Measurements from ENCODE around the gene RGS9.

Gene RGS9

DNA sequence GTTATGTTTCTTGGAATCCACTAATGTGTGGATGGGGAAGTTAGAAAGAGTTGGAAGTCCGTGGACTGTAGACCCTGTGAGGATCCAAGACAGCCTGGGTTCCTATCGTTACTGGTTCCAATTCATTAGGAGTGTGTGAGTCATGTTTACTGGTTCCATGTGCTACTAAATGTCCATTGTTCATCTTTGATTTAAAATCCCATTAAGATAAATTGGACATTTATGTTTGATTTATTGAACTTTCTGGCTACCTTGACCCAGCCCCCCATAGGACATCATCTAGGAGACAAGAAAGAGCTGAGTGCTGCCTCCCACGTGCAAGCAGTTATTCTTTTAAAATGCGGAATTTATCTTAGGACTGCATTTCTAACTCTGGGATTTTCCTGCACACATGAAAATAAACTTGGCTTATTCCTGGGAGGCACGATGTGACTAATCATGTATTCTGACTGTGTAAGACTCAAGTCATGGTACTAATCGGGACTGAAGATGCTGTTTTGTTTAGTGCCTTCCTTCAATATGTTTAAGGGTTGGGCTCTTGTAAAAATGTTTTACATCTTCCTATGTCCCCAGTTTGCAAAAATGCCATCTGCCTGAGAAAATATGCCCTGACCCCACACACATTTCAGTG is 53.4 kb downstream of the RGS9 start:
- Mint-ChIP-seq H3K27me3 (peaks cover 4% of the 10 kb centered on the region), H3K36me3 (ENCODE audit: low read depth) (no peaks in the 10 kb centered on the region), H3K9me3 (no peaks in the 10 kb centered on the region), H3K4me1 (ENCODE audit: low read depth) (peaks cover 8% of the 10 kb centered on the region), H3K4me3 (no peak overlapping the region), H3K27ac (no peak overlapping the region)
- intact Hi-C loops (cut with micrococcal nuclease) = loop anchor here (10.0 kb wide), 1 partner anchor 126 kb away; no protein-coding TSS in a partner anchor

DNA sequence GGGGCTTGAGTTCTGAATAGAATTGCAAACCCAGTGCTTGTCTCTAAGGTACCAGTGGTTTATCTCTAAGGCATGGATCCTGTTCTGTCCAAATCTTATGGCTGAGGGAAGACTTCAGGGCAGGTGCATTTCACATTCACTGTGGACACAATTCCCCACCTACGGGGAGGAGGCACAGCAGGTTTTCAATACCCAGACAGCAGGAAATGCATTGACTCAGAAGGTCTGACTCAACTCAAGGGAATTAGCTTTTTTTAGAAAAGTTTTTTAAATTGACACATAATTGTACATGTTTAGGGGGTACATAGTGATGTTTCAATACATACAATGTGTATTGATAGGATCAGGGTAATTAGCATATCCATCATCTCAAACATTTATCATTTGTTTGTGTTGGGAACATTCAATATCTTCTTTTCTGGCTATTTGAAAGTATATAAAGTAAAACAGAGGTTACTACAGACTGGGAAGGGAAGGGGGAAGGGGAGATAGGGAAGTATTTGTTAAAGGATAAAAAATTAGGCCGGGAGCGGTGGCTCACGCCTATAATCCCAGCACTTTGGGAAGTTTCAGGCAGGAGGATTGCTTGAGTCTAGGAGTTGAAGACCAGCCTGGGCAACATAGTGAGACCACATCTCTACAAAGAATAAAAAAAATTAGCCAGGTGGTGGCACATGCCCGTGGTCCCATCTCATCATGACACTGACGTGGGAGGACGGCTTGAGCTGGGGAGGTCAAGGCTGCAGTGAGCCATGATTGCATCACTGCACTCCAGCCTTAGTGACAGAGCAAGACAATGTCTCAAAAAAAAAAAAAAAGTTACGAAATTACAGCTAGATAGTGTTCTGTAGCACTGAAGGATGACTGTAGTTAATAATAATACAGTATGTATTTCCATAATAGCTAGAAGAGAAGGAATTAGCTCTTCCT is 54.9 kb downstream of the RGS9 start:
- H3K27ac Mint-ChIP-seq = no peak overlapping the region
- intact Hi-C loops (cut with micrococcal nuclease) = loop anchor here (10.0 kb wide), 1 partner anchor 127 kb away; no protein-coding TSS in a partner anchor

GRCh38 chr17:65193305-65193704 is 56.1 kb downstream of the RGS9 start:
- no peak overlapping the region for H3K27ac Mint-ChIP-seq
- intact Hi-C loops (cut with micrococcal nuclease) = loop anchor here (10.0 kb wide), 1 partner anchor 129 kb away; no protein-coding TSS in a partner anchor
- H3K4me1 Mint-ChIP-seq (ENCODE audit: low read depth) = peaks cover 8% of the 10 kb centered on the region
- peaks cover 7% of the 10 kb centered on the region for H3K27me3 Mint-ChIP-seq
- H3K36me3 Mint-ChIP-seq (ENCODE audit: low read depth) = no peaks in the 10 kb centered on the region
- no peaks in the 10 kb centered on the region for H3K9me3 Mint-ChIP-seq
- H3K4me3 Mint-ChIP-seq = no peak overlapping the region

More for the DNA sequence above, 54.9 kb downstream of the RGS9 start:
- H3K9me3 Mint-ChIP-seq = no peaks in the 10 kb centered on the region
- H3K27me3 Mint-ChIP-seq = peaks cover 4% of the 10 kb centered on the region
- H3K4me3 Mint-ChIP-seq = no peak overlapping the region
- no peaks in the 10 kb centered on the region for H3K36me3 Mint-ChIP-seq (ENCODE audit: low read depth)
- peaks cover 8% of the 10 kb centered on the region for H3K4me1 Mint-ChIP-seq (ENCODE audit: low read depth)

GRCh38 chr17:65193716-65194293 is 56.6 kb downstream of the RGS9 start:
- Mint-ChIP-seq H3K9me3 (no peaks in the 10 kb centered on the region), H3K36me3 (ENCODE audit: low read depth) (no peaks in the 10 kb centered on the region), H3K4me1 (ENCODE audit: low read depth) (peaks cover 8% of the 10 kb centered on the region), H3K27me3 (peaks cover 7% of the 10 kb centered on the region), H3K27ac (no peak overlapping the region), H3K4me3 (no peak overlapping the region)
- intact Hi-C loops (cut with micrococcal nuclease) = loop anchor here (10.0 kb wide), 1 partner anchor 129 kb away; no protein-coding TSS in a partner anchor

DNA sequence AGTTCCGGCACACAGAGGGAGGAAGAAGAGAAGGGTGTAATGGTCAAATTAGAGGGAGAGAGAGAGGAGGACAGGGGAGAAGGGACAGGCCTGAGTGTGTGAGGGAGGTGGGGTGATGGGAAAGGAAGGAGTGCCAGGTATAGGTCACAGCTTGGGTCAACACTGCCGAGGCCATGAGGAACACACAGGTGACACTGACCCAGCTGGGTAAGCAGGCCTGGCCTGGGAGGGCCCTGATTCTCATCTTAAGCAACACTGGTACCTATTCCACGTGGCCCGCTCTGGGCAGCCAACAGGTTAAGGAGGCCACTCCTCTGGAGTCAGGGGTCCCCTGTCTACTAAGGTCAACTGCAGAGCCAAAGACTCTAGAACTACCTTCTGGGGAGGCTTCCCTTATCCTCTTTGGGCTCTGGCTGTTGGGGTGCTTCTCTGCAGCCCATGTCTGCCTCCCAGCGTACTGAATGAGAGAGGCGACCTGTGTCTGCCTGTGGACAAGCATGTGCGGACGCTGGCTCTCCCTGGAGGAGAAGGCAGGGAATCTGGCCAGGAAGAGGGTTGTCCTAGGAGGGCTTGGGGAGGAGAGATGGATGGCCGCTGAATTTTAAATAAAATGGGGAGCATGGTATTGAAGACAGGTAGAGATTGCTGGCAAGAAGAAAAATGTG is 57.6 kb downstream of the RGS9 start:
- Mint-ChIP-seq H3K9me3 (no peaks in the 10 kb centered on the region), H3K4me3 (no peak overlapping the region), H3K27ac (no peak overlapping the region), H3K27me3 (peaks cover 4% of the 10 kb centered on the region), H3K4me1 (ENCODE audit: low read depth) (peaks cover 8% of the 10 kb centered on the region), H3K36me3 (ENCODE audit: low read depth) (no peaks in the 10 kb centered on the region)
- intact Hi-C loops (cut with micrococcal nuclease) = loop anchor here (5.0 to 10.0 kb wide), 2 partner anchors 58 to 130 kb away; partner anchors contain the start of gene RGS9

DNA sequence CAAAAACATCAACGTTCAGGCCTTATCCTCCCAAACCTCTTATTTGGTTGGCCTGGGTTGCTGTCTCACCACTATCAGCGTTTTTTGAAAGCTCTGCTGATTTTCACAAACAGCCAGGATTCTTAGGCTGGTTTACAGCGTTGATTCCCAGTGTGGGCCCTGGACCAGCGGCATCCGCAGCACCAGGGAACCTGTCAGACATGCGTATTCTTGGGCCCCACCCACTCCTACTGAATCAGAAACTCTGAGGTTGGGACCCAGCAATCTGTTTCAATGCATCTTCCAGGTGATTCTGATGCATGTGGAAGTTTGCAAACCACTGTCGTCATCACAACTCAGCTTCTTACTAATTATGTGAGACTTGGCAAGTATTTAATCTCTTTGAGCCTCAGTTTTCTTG is 58.5 kb downstream of the RGS9 start:
- Mint-ChIP-seq H3K4me1 (ENCODE audit: low read depth) (peaks cover 8% of the 10 kb centered on the region), H3K36me3 (ENCODE audit: low read depth) (no peaks in the 10 kb centered on the region), H3K4me3 (no peak overlapping the region), H3K9me3 (no peaks in the 10 kb centered on the region), H3K27me3 (peaks cover 3% of the 10 kb centered on the region), H3K27ac (no peak overlapping the region)
- intact Hi-C loops (cut with micrococcal nuclease) = loop anchor here (5.0 to 10.0 kb wide), 2 partner anchors 58 to 131 kb away; partner anchors contain the start of gene RGS9

- Mint-ChIP-seq H3K9me3 (no peaks in the 10 kb centered on the region), H3K27me3 (peaks cover 3% of the 10 kb centered on the region), H3K36me3 (ENCODE audit: low read depth) (no peaks in the 10 kb centered on the region), H3K27ac (no peak overlapping the region), H3K4me3 (no peak overlapping the region), H3K4me1 (ENCODE audit: low read depth) (peaks cover 16% of the 10 kb centered on the region)
- intact Hi-C loops (cut with micrococcal nuclease) = loop anchor here (5.0 to 10.0 kb wide), 2 partner anchors 59 to 132 kb away; partner anchors contain the start of gene RGS9
Observed at GRCh38 chr17:65196617-65197016, 59.4 kb downstream of the RGS9 start.

DNA sequence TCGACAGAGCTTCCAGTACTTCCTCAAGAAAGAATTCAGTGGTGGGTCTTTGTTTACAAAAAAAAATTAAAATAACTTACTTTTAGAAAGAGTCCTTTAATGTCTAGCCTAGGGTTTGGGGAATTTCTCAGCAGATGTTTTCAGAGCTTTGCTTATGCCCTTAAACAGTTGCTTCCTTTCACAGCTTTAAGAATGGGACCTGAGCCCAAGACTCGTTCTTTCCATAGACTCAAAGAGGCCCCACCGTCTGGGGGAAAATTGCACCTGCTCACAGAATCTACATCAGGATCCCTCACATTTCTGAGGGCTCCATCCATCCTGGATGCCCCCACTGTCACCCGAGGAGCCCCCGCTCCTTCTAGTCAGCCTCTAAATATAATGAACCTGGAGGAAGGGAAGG is 60.0 kb downstream of the RGS9 start:
- no peak overlapping the region for H3K4me3 Mint-ChIP-seq
- peak overlapping the region; percentile 20 for H3K27ac Mint-ChIP-seq
- H3K36me3 Mint-ChIP-seq (ENCODE audit: low read depth) = no peaks in the 10 kb centered on the region
- H3K9me3 Mint-ChIP-seq = no peaks in the 10 kb centered on the region
- H3K4me1 Mint-ChIP-seq (ENCODE audit: low read depth) = peaks cover 22% of the 10 kb centered on the region
- intact Hi-C loops (cut with micrococcal nuclease) = loop anchor here (5.0 to 10.0 kb wide), 2 partner anchors 60 to 132 kb away; partner anchors contain the start of gene RGS9
- peaks cover 3% of the 10 kb centered on the region for H3K27me3 Mint-ChIP-seq

DNA sequence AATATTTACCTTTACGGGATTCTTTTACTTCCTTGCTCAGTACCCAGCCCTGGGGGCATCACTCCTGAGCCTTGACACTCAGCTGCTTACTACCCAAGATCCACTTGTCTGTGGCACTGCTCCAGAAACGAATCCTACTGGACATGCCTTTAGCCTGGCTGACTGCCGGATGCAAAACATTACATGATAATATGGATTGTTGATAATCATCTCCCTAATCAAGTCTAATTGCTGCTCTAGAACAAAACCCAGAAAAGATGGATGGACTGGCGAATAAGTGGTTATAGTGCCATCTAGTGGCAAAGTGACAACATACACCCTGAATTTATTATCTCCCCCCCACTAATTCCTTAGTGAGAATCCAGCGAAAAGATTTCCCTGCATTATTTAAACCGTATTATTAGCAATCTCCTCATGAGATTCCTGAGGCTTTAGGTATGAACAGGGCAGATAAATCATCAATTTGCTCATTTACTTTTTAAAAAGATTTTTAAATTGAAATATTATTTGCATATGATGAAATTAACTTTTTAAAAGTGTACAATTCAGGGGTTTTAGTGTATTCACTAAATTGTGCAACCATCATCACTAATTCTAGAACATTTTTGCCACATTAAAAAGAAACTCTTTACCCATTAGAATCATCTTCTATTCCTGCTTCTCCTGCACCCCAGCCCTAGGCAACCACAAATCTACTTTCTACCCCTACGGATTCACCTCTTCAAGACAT is 61.6 kb downstream of the RGS9 start:
- H3K36me3 Mint-ChIP-seq (ENCODE audit: low read depth) = no peaks in the 10 kb centered on the region
- peaks cover 3% of the 10 kb centered on the region for H3K27me3 Mint-ChIP-seq
- H3K9me3 Mint-ChIP-seq = no peaks in the 10 kb centered on the region
- peaks cover 35% of the 10 kb centered on the region for H3K4me1 Mint-ChIP-seq (ENCODE audit: low read depth)
- H3K4me3 Mint-ChIP-seq = no peak overlapping the region
- intact Hi-C loops (cut with micrococcal nuclease) = loop anchor here (5.0 to 10.0 kb wide), 2 partner anchors 62 to 134 kb away; partner anchors contain the start of gene RGS9
- H3K27ac Mint-ChIP-seq = no peak overlapping the region

GRCh38 chr17:65201331-65201730 is 64.2 kb downstream of the RGS9 start:
- Mint-ChIP-seq H3K9me3 (no peaks in the 10 kb centered on the region), H3K36me3 (ENCODE audit: low read depth) (no peaks in the 10 kb centered on the region), H3K27ac (peak overlapping the region; percentile 82), H3K27me3 (peaks cover 4% of the 10 kb centered on the region), H3K4me1 (ENCODE audit: low read depth) (peaks cover 35% of the 10 kb centered on the region), H3K4me3 (no peak overlapping the region)
- intact Hi-C loops (cut with micrococcal nuclease) = loop anchor here (10.0 kb wide), 1 partner anchor 237 kb away; no protein-coding TSS in a partner anchor

- peaks cover 35% of the 10 kb centered on the region for H3K4me1 Mint-ChIP-seq (ENCODE audit: low read depth)
- peak overlapping the region; percentile 82 for H3K27ac Mint-ChIP-seq
- no peaks in the 10 kb centered on the region for H3K9me3 Mint-ChIP-seq
- peaks cover 12% of the 10 kb centered on the region for H3K27me3 Mint-ChIP-seq
- no peaks in the 10 kb centered on the region for H3K36me3 Mint-ChIP-seq (ENCODE audit: low read depth)
- H3K4me3 Mint-ChIP-seq = peak overlapping the region; percentile 40
- intact Hi-C loops (cut with micrococcal nuclease) = loop anchor here (10.0 kb wide), 1 partner anchor 238 kb away; no protein-coding TSS in a partner anchor
Observed at GRCh38 chr17:65202844-65203571, 65.8 kb downstream of the RGS9 start.

DNA sequence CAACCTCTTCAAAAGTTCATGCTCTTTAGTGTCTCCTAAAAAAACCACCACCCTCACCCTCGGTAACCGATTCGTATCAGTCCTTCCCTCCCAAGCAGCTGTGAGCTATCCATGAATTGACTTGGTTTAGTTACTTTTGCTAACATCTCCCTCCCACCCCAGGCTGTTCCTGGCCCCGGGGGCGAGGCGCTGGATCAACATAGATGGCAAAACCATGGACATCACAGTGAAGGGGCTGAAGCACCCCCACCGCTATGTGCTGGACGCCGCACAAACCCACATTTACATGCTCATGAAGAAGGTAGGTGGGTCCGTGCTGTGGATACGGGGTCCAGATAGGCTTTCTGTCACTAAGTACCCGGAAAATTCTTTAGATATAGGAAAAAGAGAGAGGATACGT is 66.8 kb downstream of the RGS9 start:
- Mint-ChIP-seq H3K4me1 (ENCODE audit: low read depth) (peaks cover 35% of the 10 kb centered on the region), H3K4me3 (no peak overlapping the region), H3K9me3 (no peaks in the 10 kb centered on the region), H3K36me3 (ENCODE audit: low read depth) (no peaks in the 10 kb centered on the region), H3K27me3 (peaks cover 19% of the 10 kb centered on the region), H3K27ac (peak overlapping the region; percentile 82)
- intact Hi-C loops (cut with micrococcal nuclease) = loop anchor here (10.0 kb wide), 1 partner anchor 239 kb away; no protein-coding TSS in a partner anchor

Measured in dendritic cell treated with granulocyte-macrophage colony-stimulating factor and Interleukin-4, amounts not matched to agents 40 ng/mL and 50 ng/mL, for 4 days (primary cell).